K562 (cell line): ENCODE measurements around the gene PRKACA. TPM values are rescaled to one million over a fixed set of nuclear protein-coding genes. Genes with fewer than 3 reads are reported as not detected.
A peak's percentile ranks its signal among the peaks of the same experiment; 100 is the strongest.

Source experiments
- BCOR ChIP-seq: fragments of 450-650 bp; IDR thresholded peaks from 2 replicates; pipeline ENCODE4 v1.6.1; 2016
- GTF3C2 ChIP-seq: IDR thresholded peaks from 3 replicates; pipeline ENCODE4 v1.6.1; 2011; ENCODE audit warnings: borderline replicate concordance, mild to moderate bottlenecking, moderate library complexity; ENCODE audit not compliant: insufficient read length; ENCODE audit errors: extremely low read depth
- HDAC2 ChIP-seq: fragments of 450-650 bp; IDR thresholded peaks from 2 replicates; pipeline ENCODE4 v1.6.1; 2016; ENCODE audit warnings: mild to moderate bottlenecking
- HNRNPLL ChIP-seq: fragments of 200-400 bp; formaldehyde crosslinking; IDR thresholded peaks from 2 replicates; pipeline ENCODE4 v1.6.1; 2017; ENCODE audit warnings: low read length, low read depth, mild to moderate bottlenecking; ENCODE audit not compliant: poor library complexity, severe bottlenecking
- HOXB6 ChIP-seq: fragments of 250-450 bp; sonication (Bioruptor Pico); IDR thresholded peaks from 2 replicates; pipeline ENCODE4 v1.5.1; 2022; ENCODE audit warnings: mild to moderate bottlenecking, borderline replicate concordance
- NR1H2 ChIP-seq: sonication (generic); formaldehyde crosslinking; IDR thresholded peaks from 2 replicates; pipeline ENCODE4 v1.4.0; 2020; ENCODE audit warnings: mild to moderate bottlenecking, missing genetic modification reagents
- PHB2 ChIP-seq: fragments of 450-650 bp; IDR thresholded peaks from 2 replicates; pipeline ENCODE4 v1.6.1; 2017; ENCODE audit warnings: low read depth
- POLR3A ChIP-seq: IDR thresholded peaks from 2 replicates; pipeline ENCODE4 v1.6.1; 2011; ENCODE audit warnings: borderline replicate concordance, mild to moderate bottlenecking, moderate library complexity; ENCODE audit not compliant: insufficient read length, insufficient read depth; ENCODE audit errors: extremely low read depth
- PPARD ChIP-seq: fragments of 250-450 bp; sonication (Bioruptor Pico); IDR thresholded peaks from 2 replicates; pipeline ENCODE4 v1.8.0; 2022; ENCODE audit warnings: inconsistent platforms, mild to moderate bottlenecking, moderate library complexity
- XRCC4 ChIP-seq: IDR thresholded peaks from one replicate; pipeline ENCODE4 v1.6.1; 2011; ENCODE audit not compliant: insufficient read depth, insufficient read length; ENCODE audit errors: extremely low read depth
- ZBTB34 ChIP-seq: fragments of 250-450 bp; sonication (Bioruptor Pico); IDR thresholded peaks from 2 replicates; pipeline ENCODE4 v1.8.0; 2021; ENCODE audit warnings: mild to moderate bottlenecking, moderate library complexity
- ZNF232 ChIP-seq: sonication (generic); formaldehyde crosslinking; IDR thresholded peaks from 2 replicates; pipeline ENCODE4 v1.8.0; 2022; ENCODE audit warnings: mild to moderate bottlenecking, missing genetic modification reagents
- ZNF76 ChIP-seq: fragments of 250-450 bp; sonication (Bioruptor Pico); IDR thresholded peaks from 2 replicates; pipeline ENCODE4 v1.4.0; 2020; ENCODE audit warnings: mild to moderate bottlenecking, moderate library complexity, borderline replicate concordance
- ZNF778 ChIP-seq: fragments of 450-650 bp; formaldehyde crosslinking; IDR thresholded peaks from 2 replicates; pipeline ENCODE4 v1.4.0; 2020; ENCODE audit warnings: mild to moderate bottlenecking, moderate library complexity
- polyA plus RNA-seq, 8 experiments: library from polyadenylated mRNA; depleted of rRNA in 4 of 8; stranded (reverse) in 5 of 8; unstranded in 3 of 8; fragments of >200 nt; fragmentation: Nextera tagmentation in 2 of 8; fragmentation: Illumina TruSeq in 1 of 8; extraction: Ambion mirVana in 2 of 8; extraction: Trizol in 1 of 8; gene quantifications; 2 replicates each; pipeline versions ENCODE4 v1.2.1 to v1.2.3, GENCODE V29; 2011 to 2014; ENCODE audit warnings: inconsistent platforms in 1 of 8, missing spikeins in 1 of 8
- total RNA-seq, 7 experiments: library from RNA; depleted of rRNA in 6 of 7; stranded (reverse); fragments of >200 nt in 6 of 7; fragmentation: Illumina TruSeq in 2 of 7; extraction: Trizol in 2 of 7; gene quantifications; 2 replicates each; pipeline versions ENCODE4 v1.2.1 to v1.2.3, GENCODE V29; 2011 to 2021; ENCODE audit warnings: low replicate concordance in 1 of 7
- TF ChIP-seq, protein P1 (sequence below): sonication (generic); formaldehyde crosslinking; IDR thresholded peaks from 2 replicates; pipeline ENCODE4 v1.8.0; 2022; ENCODE audit warnings: mild to moderate bottlenecking, missing genetic modification reagents
- TF ChIP-seq, protein P2 (sequence below): fragments of 250-450 bp; sonication (Bioruptor Pico); IDR thresholded peaks from 2 replicates; pipeline ENCODE4 v1.4.0; 2020; ENCODE audit warnings: mild to moderate bottlenecking, moderate library complexity
- TF ChIP-seq, protein P3 (sequence below): sonication (generic); formaldehyde crosslinking; IDR thresholded peaks from 2 replicates; pipeline ENCODE4 v1.8.0; 2022; ENCODE audit warnings: missing genetic modification reagents, mild to moderate bottlenecking, borderline replicate concordance

The PRKACA gene
- total and polyA plus RNA-seq, 9 of the 15 experiments (the other 6 are each of a cell fraction or from before 2014, with no cell fraction given) = 1.2 to 63.1 (median 13.0) TPM

DNA sequence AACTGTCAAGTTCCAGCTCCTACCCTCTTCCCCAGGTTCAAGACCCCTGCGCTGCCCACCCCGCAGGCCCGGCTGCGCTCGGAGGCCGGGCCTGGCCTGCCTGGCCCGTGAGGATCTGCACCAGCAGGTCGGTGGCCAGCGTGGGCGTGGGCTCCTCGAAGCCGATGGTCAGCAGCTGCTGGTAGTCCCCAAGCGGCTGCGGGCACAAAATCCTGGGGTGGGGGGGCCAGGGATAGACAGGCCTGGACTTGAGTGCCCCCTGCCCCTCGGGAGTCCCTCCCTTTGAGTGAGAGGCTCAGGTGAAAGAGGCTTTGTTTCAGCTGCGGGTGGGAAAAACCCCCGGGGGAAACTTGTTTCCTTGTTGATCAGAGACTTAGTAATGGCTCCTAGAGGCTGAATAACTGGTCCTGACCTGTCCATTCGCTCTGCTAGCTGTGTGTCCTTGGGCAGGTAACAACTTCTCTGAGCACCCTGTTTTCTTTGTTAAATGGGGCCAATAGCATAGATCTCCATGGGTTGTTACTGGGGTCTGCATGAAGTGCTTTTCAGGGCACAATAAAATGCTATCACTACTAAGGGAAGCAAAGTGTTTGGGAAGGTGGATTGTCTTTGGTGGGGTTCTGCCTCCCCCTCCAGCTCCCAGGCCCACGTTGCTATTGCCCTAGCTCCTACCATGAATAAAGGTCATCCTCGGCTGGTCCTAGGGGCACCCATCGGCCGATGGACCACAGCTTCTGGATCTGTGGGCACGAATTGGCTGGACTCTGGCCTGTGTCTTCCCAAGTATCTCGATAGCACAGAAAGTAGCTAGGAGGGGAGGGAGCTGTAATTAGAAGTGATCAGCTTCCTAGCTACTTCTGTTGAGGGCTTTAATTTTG, 35.5 kb downstream of the PRKACA start (continued):
- TF ChIP-seq PPARD = no peak
- TF ChIP-seq GTF3C2 = no peak
- TF ChIP-seq ZNF778 (CRISPR knock-in tag) = no peak
- TF ChIP-seq POLR3A = no peak
- TF ChIP-seq XRCC4 = no peak
- TF ChIP-seq HDAC2 = no peak
- no peak for TF ChIP-seq ZNF232
- TF ChIP-seq, protein P1, sequence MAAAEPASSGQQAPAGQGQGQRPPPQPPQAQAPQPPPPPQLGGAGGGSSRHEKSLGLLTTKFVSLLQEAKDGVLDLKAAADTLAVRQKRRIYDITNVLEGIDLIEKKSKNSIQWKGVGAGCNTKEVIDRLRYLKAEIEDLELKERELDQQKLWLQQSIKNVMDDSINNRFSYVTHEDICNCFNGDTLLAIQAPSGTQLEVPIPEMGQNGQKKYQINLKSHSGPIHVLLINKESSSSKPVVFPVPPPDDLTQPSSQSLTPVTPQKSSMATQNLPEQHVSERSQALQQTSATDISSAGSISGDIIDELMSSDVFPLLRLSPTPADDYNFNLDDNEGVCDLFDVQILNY (CRISPR knock-in tag) = no peak
- no peak for TF ChIP-seq PHB2
- no peak for TF ChIP-seq HOXB6 (CRISPR knock-in tag)
- no peak for TF ChIP-seq NR1H2
- 0 out of 2 replicates have a peak, but pooled peaks have one; percentile 58 for TF ChIP-seq ZNF76
- no peak for TF ChIP-seq ZBTB34
- TF ChIP-seq, protein P2, sequence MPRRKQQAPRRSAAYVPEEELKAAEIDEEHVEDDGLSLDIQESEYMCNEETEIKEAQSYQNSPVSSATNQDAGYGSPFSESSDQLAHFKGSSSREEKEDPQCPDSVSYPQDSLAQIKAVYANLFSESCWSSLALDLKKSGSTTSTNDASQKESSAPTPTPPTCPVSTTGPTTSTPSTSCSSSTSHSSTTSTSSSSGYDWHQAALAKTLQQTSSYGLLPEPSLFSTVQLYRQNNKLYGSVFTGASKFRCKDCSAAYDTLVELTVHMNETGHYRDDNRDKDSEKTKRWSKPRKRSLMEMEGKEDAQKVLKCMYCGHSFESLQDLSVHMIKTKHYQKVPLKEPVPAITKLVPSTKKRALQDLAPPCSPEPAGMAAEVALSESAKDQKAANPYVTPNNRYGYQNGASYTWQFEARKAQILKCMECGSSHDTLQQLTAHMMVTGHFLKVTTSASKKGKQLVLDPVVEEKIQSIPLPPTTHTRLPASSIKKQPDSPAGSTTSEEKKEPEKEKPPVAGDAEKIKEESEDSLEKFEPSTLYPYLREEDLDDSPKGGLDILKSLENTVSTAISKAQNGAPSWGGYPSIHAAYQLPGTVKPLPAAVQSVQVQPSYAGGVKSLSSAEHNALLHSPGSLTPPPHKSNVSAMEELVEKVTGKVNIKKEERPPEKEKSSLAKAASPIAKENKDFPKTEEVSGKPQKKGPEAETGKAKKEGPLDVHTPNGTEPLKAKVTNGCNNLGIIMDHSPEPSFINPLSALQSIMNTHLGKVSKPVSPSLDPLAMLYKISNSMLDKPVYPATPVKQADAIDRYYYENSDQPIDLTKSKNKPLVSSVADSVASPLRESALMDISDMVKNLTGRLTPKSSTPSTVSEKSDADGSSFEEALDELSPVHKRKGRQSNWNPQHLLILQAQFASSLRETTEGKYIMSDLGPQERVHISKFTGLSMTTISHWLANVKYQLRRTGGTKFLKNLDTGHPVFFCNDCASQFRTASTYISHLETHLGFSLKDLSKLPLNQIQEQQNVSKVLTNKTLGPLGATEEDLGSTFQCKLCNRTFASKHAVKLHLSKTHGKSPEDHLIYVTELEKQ = no peak
- no peak for TF ChIP-seq HNRNPLL
- peak; percentile 44; the same call in 1 of the 2 replicates for TF ChIP-seq BCOR
- TF ChIP-seq, protein P3, sequence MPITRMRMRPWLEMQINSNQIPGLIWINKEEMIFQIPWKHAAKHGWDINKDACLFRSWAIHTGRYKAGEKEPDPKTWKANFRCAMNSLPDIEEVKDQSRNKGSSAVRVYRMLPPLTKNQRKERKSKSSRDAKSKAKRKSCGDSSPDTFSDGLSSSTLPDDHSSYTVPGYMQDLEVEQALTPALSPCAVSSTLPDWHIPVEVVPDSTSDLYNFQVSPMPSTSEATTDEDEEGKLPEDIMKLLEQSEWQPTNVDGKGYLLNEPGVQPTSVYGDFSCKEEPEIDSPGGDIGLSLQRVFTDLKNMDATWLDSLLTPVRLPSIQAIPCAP (CRISPR knock-in tag) = no peak
